Coronary artery (tissue), 2 donors: ENCODE results near the gene FBN2.

Experiments used
- DNase-seq: peaks from one replicate; pipeline ENCODE4 v3.0.0-alpha.2; 2017; ENCODE audit warnings: low spot score
- H3K27ac ChIP-seq, 2 donors: fragments of 200-600 bp; sonication (generic); one replicate each; pipeline ENCODE4 v1.5.1; 2016 to 2019
- H3K4me3 ChIP-seq: fragments of 200-600 bp; sonication (generic); 2 replicates; pipeline ENCODE4 v1.5.1; 2016; ENCODE audit warnings: mild to moderate bottlenecking, moderate library complexity
- CTCF ChIP-seq: fragments of 200-600 bp; sonication (generic); IDR thresholded peaks from one replicate; pipeline ENCODE4 v1.5.1; 2019; ENCODE audit warnings: antibody characterized with exemption

The FBN2 gene

GRCh38 chr5:128546658-128547281 lies 8.7 kb upstream of the FBN2 start:
- Histone ChIP-seq H3K27ac (no peak overlapping the region), H3K4me3 (no peak overlapping the region)
- DNase-seq: no peak
- TF ChIP-seq CTCF: no peak

- Histone ChIP-seq H3K4me3 (no peak overlapping the region), H3K27ac (no peak overlapping the region)
- TF ChIP-seq CTCF: no peak
- DNase-seq: no peak
These were observed 3.3 kb upstream of the FBN2 start for GRCh38 chr5:128541385-128541784.

- Histone ChIP-seq H3K4me3 (peak overlapping the region; percentile 72), H3K27ac (no peak overlapping the region)
- TF ChIP-seq CTCF: no peak
- no peak for DNase-seq
These were observed 989 bp upstream of the FBN2 start for GRCh38 chr5:128539038-128539429.

GRCh38 chr5:128538250-128539037 lies 399 bp upstream of the FBN2 start:
- DNase-seq: no peak
- H3K27ac ChIP-seq: no peak overlapping the region
- peak overlapping the region; percentile 72 for H3K4me3 ChIP-seq
- TF ChIP-seq CTCF: no peak

- no peak overlapping the region for H3K27ac ChIP-seq
- TF ChIP-seq CTCF: no peak
- DNase-seq: no peak
- peak overlapping the region; percentile 72 for H3K4me3 ChIP-seq
These were observed 635 bp downstream of the FBN2 start for GRCh38 chr5:128537221-128537999.

GRCh38 chr5:128536254-128537220 lies 1.5 kb downstream of the FBN2 start:
- H3K4me3 ChIP-seq: peak overlapping the region; percentile 72
- H3K27ac ChIP-seq: no peak overlapping the region
- no peak for TF ChIP-seq CTCF
- DNase-seq: no peak
